Stomach (tissue), 4 donors: ENCODE measurements around the gene EXPH5.

Experiments
- EP300 ChIP-seq: sonication (generic); formaldehyde crosslinking; IDR thresholded peaks from one replicate; pipeline ENCODE4 v1.6.1; 2017; ENCODE audit warnings: antibody characterized with exemption
- POLR2A ChIP-seq, 4 donors: fragments of 450-650 bp; IDR thresholded peaks; one replicate each; pipeline ENCODE4 v1.6.1; 2016; ENCODE audit warnings: antibody characterized with exemption in 4 of 4, control low read depth in 2 of 4, mild to moderate bottlenecking in 1 of 4, moderate library complexity in 1 of 4
- POLR2AphosphoS5 ChIP-seq, 3 donors: sonication (generic); formaldehyde crosslinking; IDR thresholded peaks; one replicate each; pipeline ENCODE4 v1.6.1; 2016; ENCODE audit warnings: antibody characterized with exemption in 3 of 3
- TF ChIP-seq, protein P1 (sequence below), 7 experiments: fragments of 450-650 bp in 4 of 7; fragments of 200-600 bp in 3 of 7; sonication (generic) in 3 of 7; IDR thresholded peaks; one replicate each; pipeline ENCODE4 v1.5.1; 2016 to 2019; ENCODE audit warnings: antibody characterized with exemption in 7 of 7, control low read depth in 2 of 7, mild to moderate bottlenecking in 1 of 7

DNA sequence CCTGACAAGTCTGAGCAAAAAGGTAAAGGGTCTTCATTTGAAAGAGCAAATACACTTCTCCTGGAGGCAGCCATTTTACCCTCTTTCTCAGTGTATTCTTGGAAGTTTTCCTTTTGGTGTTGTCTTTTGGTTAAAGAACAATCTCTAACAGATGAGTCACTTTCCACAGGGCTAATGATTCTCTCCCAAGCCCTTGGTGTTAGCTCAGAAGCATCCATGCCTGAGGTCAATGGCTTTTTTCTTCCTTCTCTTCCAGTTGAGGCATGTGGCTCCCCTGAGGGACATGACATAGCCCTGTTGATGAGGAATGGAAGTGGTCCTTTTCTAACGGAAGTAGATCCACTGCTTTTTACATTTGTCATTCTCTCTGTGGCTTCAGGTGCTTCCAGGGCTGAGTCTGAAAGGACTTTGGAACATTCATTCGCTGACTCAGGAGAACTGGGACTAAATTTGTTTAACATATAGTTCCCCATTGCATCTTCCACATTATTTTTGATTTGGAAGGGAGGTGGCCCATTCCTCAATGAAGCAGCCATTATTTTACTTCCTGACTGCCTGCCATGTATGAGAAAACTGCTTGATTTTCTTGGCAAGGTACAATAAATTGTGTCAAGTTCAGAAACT is 81.6 kb downstream of the EXPH5 start:
- TF ChIP-seq, protein P1, sequence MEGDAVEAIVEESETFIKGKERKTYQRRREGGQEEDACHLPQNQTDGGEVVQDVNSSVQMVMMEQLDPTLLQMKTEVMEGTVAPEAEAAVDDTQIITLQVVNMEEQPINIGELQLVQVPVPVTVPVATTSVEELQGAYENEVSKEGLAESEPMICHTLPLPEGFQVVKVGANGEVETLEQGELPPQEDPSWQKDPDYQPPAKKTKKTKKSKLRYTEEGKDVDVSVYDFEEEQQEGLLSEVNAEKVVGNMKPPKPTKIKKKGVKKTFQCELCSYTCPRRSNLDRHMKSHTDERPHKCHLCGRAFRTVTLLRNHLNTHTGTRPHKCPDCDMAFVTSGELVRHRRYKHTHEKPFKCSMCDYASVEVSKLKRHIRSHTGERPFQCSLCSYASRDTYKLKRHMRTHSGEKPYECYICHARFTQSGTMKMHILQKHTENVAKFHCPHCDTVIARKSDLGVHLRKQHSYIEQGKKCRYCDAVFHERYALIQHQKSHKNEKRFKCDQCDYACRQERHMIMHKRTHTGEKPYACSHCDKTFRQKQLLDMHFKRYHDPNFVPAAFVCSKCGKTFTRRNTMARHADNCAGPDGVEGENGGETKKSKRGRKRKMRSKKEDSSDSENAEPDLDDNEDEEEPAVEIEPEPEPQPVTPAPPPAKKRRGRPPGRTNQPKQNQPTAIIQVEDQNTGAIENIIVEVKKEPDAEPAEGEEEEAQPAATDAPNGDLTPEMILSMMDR (IDR thresholded peaks at IDR 0.05): no peak
- TF ChIP-seq POLR2A (IDR thresholded peaks at IDR 0.05) (no peak), POLR2AphosphoS5 (IDR thresholded peaks at IDR 0.05) (no peak), EP300 (no peak)
